ENCODE measurements around the gene NEK3. TPM values are rescaled to one million over a fixed set of nuclear protein-coding genes. Genes with fewer than 3 reads are reported as not detected.

NEK3 gene
- polyA plus RNA-seq, 1 donor from 2014 or later, result 61.0 TPM

DNA sequence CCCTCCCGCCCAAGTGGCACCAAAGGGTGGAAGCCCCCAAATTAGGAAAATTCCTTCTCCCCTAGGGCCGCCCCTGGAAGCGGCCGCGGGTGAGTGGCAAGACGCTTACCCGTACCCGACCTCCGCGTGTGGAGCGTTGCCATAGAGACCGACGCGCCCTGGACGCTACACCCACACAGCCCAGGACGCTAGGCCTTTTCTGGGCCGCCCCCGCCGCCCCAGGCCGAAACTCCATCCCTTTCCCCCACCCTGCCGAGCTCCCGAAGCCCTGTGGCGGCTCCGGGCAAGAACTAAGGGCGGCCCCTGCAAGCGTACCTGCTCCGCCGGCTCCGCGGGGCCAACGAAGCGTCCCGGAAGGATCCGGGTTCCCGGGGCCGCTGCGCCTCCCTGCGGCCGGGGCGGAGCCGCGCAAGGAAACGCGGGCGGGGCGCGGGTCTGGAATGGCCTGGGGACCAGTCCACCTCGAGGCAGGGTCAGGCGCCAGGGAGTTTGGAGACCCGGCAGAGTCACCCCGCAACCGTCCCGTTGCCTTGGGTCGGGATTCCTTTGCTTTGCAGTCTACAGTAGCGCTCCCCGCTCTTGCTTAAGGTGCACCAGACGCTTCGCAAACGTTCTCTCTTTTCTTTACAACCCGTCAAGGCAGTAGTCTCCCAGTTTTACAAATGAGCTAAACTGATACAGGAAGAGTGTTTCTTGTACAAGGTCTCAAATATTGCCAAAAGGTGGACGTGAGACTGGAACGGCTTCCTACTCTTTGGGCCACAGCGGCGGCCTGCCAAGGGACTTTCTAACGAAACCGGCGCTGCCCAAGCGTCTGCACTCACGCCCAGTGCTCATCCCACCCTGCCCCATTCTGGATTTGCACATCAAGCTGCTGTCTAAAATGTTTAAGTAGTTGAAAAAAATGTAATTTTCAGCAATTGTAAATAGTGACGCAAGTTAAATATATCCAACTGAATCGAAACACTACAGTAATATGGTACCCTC lies 30.4 kb downstream of the NEK3 start, which contains the start of gene NEK5:
Gene NEK5 (minus strand): TSS at position 360 of the 987 bp plus-strand sequence. CDS start 1,591 bp downstream, outside the sequence.
- Histone ChIP-seq H3K36me3 (ENCODE audit: insufficient read depth, low read length) (peaks cover 8% of the 10 kb centered on the region), H3K27ac (ENCODE audit: low read length) (no peak within 1 kb of the TSS), H2AFZ (ENCODE audit: low read depth, low read length) (peak within 1 kb of the TSS; percentile 48), H3K9me3 (ENCODE audit: low read length) (no peaks in the 10 kb centered on the region), H3K9me2 (ENCODE audit: insufficient read depth, low read length) (no peaks in the 10 kb centered on the region), H3K79me2 (replicated peaks; ENCODE audit: insufficient read depth, low read length) (no peaks in the 10 kb centered on the region), H3K27me3 (ENCODE audit: insufficient read depth, low read depth, low read length) (peaks cover 15% of the 10 kb centered on the region), H3K9ac (ENCODE audit: low read length) (peak within 1 kb of the TSS; percentile 44), H3K4me3 (ENCODE audit: low read length) (peak within 1 kb of the TSS; percentile 87), H3F3A (ENCODE audit: insufficient read depth, low read length, poor library complexity, severe bottlenecking) (peaks cover 3% of the 10 kb centered on the region), H4K20me1 (ENCODE audit: insufficient read depth) (no peaks in the 10 kb centered on the region), H3K4me2 (ENCODE audit: low read length) (peak within 1 kb of the TSS; percentile 49)
- no peak for TF ChIP-seq EZH2 (IDR thresholded peaks at IDR 0.05; ENCODE audit: borderline replicate concordance, insufficient read depth, low read length, poor library complexity, severe bottlenecking)
- TF ChIP-seq SMC3 (conservative IDR thresholded peaks at IDR 0.05; ENCODE audit: poor library complexity), result peak; percentile 77
- TF ChIP-seq, protein P1, sequence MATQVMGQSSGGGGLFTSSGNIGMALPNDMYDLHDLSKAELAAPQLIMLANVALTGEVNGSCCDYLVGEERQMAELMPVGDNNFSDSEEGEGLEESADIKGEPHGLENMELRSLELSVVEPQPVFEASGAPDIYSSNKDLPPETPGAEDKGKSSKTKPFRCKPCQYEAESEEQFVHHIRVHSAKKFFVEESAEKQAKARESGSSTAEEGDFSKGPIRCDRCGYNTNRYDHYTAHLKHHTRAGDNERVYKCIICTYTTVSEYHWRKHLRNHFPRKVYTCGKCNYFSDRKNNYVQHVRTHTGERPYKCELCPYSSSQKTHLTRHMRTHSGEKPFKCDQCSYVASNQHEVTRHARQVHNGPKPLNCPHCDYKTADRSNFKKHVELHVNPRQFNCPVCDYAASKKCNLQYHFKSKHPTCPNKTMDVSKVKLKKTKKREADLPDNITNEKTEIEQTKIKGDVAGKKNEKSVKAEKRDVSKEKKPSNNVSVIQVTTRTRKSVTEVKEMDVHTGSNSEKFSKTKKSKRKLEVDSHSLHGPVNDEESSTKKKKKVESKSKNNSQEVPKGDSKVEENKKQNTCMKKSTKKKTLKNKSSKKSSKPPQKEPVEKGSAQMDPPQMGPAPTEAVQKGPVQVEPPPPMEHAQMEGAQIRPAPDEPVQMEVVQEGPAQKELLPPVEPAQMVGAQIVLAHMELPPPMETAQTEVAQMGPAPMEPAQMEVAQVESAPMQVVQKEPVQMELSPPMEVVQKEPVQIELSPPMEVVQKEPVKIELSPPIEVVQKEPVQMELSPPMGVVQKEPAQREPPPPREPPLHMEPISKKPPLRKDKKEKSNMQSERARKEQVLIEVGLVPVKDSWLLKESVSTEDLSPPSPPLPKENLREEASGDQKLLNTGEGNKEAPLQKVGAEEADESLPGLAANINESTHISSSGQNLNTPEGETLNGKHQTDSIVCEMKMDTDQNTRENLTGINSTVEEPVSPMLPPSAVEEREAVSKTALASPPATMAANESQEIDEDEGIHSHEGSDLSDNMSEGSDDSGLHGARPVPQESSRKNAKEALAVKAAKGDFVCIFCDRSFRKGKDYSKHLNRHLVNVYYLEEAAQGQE (IDR thresholded peaks at IDR 0.05; ENCODE audit: borderline replicate concordance), result no peak
- TF ChIP-seq MXI1 (conservative IDR thresholded peaks at IDR 0.05; ENCODE audit: poor library complexity, severe bottlenecking), result peak; percentile 89
- TF ChIP-seq, protein P2, sequence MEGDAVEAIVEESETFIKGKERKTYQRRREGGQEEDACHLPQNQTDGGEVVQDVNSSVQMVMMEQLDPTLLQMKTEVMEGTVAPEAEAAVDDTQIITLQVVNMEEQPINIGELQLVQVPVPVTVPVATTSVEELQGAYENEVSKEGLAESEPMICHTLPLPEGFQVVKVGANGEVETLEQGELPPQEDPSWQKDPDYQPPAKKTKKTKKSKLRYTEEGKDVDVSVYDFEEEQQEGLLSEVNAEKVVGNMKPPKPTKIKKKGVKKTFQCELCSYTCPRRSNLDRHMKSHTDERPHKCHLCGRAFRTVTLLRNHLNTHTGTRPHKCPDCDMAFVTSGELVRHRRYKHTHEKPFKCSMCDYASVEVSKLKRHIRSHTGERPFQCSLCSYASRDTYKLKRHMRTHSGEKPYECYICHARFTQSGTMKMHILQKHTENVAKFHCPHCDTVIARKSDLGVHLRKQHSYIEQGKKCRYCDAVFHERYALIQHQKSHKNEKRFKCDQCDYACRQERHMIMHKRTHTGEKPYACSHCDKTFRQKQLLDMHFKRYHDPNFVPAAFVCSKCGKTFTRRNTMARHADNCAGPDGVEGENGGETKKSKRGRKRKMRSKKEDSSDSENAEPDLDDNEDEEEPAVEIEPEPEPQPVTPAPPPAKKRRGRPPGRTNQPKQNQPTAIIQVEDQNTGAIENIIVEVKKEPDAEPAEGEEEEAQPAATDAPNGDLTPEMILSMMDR (IDR thresholded peaks at IDR 0.05; ENCODE audit: poor library complexity, severe bottlenecking), result peak; percentile 88
- TF ChIP-seq RAD21 (conservative IDR thresholded peaks at IDR 0.05), result peak; percentile 77

DNA sequence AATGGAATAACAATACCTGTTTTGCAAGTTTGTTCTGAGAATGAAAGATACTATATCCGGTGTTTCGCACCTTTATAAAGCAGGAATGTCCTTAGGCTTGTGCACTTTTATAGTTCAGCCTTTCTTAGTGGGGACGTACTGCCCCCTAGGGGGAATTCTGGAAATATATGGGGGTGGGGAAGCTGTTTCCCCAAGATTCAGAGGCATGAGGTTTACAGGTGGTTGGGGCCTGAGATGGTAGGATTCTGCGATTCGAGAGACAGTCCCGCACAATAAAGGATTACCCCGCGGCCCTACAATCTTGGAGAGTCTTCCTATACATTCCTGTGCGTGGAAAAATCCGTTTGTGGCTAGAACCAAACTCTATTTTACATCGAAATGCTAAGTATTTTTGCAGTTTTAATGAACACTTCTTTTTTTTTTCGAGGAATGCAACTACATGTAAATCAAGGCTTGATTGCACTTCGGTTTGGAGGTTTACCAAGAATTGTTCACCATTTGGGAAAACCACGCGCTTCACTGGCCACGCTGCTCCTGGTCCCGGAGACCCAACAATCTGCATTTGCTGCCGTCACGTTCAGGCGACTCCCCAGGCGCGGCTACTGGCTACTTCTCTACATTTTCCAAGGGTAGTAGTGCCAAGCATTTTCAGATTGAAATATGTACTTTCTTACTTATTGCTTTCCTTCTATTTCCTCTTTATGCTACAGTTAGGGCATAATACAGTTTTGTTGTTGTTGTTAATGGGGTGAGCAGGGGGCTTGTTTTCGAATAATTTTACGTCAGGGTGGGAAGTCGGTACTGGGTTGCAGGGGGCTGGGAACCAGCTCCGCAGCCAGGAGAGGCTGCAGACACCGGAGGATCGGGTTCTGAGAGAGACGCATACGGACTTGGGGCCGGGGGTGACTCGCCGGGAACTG lies 31.4 kb downstream of the NEK3 start:
- Histone ChIP-seq H2AFZ (ENCODE audit: low read depth, low read length) (no peak overlapping the region), H4K20me1 (ENCODE audit: insufficient read depth) (no peaks in the 10 kb centered on the region), H3F3A (ENCODE audit: insufficient read depth, low read length, poor library complexity, severe bottlenecking) (peaks cover 3% of the 10 kb centered on the region), H3K27me3 (ENCODE audit: insufficient read depth, low read depth, low read length) (peaks cover 15% of the 10 kb centered on the region), H3K9ac (ENCODE audit: low read length) (peak overlapping the region; percentile 44), H3K4me3 (ENCODE audit: low read length) (peak overlapping the region; percentile 87), H3K79me2 (replicated peaks; ENCODE audit: insufficient read depth, low read length) (no peaks in the 10 kb centered on the region), H3K9me2 (ENCODE audit: insufficient read depth, low read length) (no peaks in the 10 kb centered on the region), H3K27ac (ENCODE audit: low read length) (no peak overlapping the region), H3K4me2 (ENCODE audit: low read length) (peak overlapping the region; percentile 49), H3K9me3 (ENCODE audit: low read length) (no peaks in the 10 kb centered on the region), H3K36me3 (ENCODE audit: insufficient read depth, low read length) (peaks cover 8% of the 10 kb centered on the region)
- no peak for TF ChIP-seq TAF1 (IDR thresholded peaks at IDR 0.05; ENCODE audit: low read depth)
- no peak for TF ChIP-seq MXI1 (conservative IDR thresholded peaks at IDR 0.05; ENCODE audit: poor library complexity, severe bottlenecking)
- peak; percentile 90 for TF ChIP-seq RAD21 (conservative IDR thresholded peaks at IDR 0.05)
- TF ChIP-seq POLR2AphosphoS5 (IDR thresholded peaks at IDR 0.05), result no peak
- TF ChIP-seq, protein P1 (IDR thresholded peaks at IDR 0.05; ENCODE audit: borderline replicate concordance), result no peak
- TF ChIP-seq SMC3 (conservative IDR thresholded peaks at IDR 0.05; ENCODE audit: poor library complexity), result peak; percentile 80
- TF ChIP-seq, protein P2 (IDR thresholded peaks at IDR 0.05; ENCODE audit: poor library complexity, severe bottlenecking), result peak; percentile 92
- no peak for TF ChIP-seq EP300 (conservative IDR thresholded peaks at IDR 0.05; ENCODE audit: poor library complexity, severe bottlenecking)
- no peak for TF ChIP-seq EZH2 (IDR thresholded peaks at IDR 0.05; ENCODE audit: borderline replicate concordance, insufficient read depth, low read length, poor library complexity, severe bottlenecking)
